DMS 273 (cell line): ENCODE results near the gene DSTYK.

ENCODE experiments used
- DNase-seq: peaks from one replicate; lab custom pipeline; 2025; ENCODE audit not compliant: unreplicated experiment; lab: John Stamatoyannopoulos, UW

The DSTYK gene

GRCh38 chr1:205211169-205211838 lies at the start of gene DSTYK:
TSS of gene DSTYK (minus strand) at chr1:205211702. CDS start at chr1:205211535, 167 bp downstream.
- DNase-seq: peak; percentile 98

GRCh38 chr1:205259998-205260397 lies 48.5 kb upstream of the DSTYK start:
- DNase-seq: no peak

GRCh38 chr1:205259324-205259832 lies 47.9 kb upstream of the DSTYK start:
- DNase-seq: peak; percentile 65

GRCh38 chr1:205258719-205259118 lies 47.2 kb upstream of the DSTYK start:
- DNase-seq: peak; percentile 56

GRCh38 chr1:205258261-205258691 lies 46.8 kb upstream of the DSTYK start:
- no peak for DNase-seq

GRCh38 chr1:205257735-205258134 lies 46.2 kb upstream of the DSTYK start:
- no peak for DNase-seq

- DNase-seq: peak; percentile 79
Observed at GRCh38 chr1:205256951-205257625, 45.6 kb upstream of the DSTYK start.

- peak; percentile 93 for DNase-seq
Observed at GRCh38 chr1:205255941-205256780, 44.7 kb upstream of the DSTYK start.

- no peak for DNase-seq
Observed at GRCh38 chr1:205251576-205251975, 40.1 kb upstream of the DSTYK start.

- DNase-seq: peak; percentile 38
Observed at GRCh38 chr1:205250699-205251098, 39.2 kb upstream of the DSTYK start.

- DNase-seq: peak; percentile 44
Observed at GRCh38 chr1:205249651-205250050, 38.1 kb upstream of the DSTYK start.

GRCh38 chr1:205248793-205249601 lies 37.5 kb upstream of the DSTYK start:
- peak; percentile 84 for DNase-seq

GRCh38 chr1:205247130-205247921 lies 35.8 kb upstream of the DSTYK start:
- DNase-seq: peak; percentile 87

- peak; percentile 39 for DNase-seq
Observed at GRCh38 chr1:205246351-205247119, 35.0 kb upstream of the DSTYK start.

- DNase-seq: no peak
Observed at GRCh38 chr1:205245096-205245495, 33.6 kb upstream of the DSTYK start.

GRCh38 chr1:205244384-205244783 lies 32.9 kb upstream of the DSTYK start:
- no peak for DNase-seq

GRCh38 chr1:205243350-205244191 lies 32.1 kb upstream of the DSTYK start:
- DNase-seq: no peak

- no peak for DNase-seq
Observed at GRCh38 chr1:205241366-205242030, 30.0 kb upstream of the DSTYK start.
